SK-N-SH treated with all-trans-retinoic acid at 6 μM for 48 hours (cell line): ENCODE results near the gene WIPF1.

Experiments
- BACH2 ChIP-seq: fragments of 250-450 bp; sonication (Bioruptor Pico); IDR thresholded peaks from 2 replicates; pipeline ENCODE4 v1.9.0; 2021; ENCODE audit warnings: mild to moderate bottlenecking, borderline replicate concordance
- ESRRG ChIP-seq: fragments of 250-450 bp; sonication (Bioruptor Pico); IDR thresholded peaks from 2 replicates; pipeline ENCODE4 v1.6.1; 2021; ENCODE audit warnings: mild to moderate bottlenecking
- GLIS3 ChIP-seq: fragments of 250-450 bp; sonication (Bioruptor Pico); IDR thresholded peaks from 2 replicates; pipeline ENCODE4 v1.5.0; 2020; ENCODE audit warnings: mild to moderate bottlenecking, moderate library complexity
- PPARA ChIP-seq: fragments of 250-450 bp; sonication (Bioruptor Pico); IDR thresholded peaks from 2 replicates; pipeline ENCODE4 v1.5.0; 2020; ENCODE audit warnings: mild to moderate bottlenecking, borderline replicate concordance
- ZC3H10 ChIP-seq: fragments of 250-450 bp; sonication (Bioruptor Pico); IDR thresholded peaks from 2 replicates; pipeline ENCODE4 v1.5.1; 2021; ENCODE audit warnings: mild to moderate bottlenecking, moderate library complexity
- ZNF565 ChIP-seq: fragments of 450-650 bp; formaldehyde crosslinking; conservative IDR thresholded peaks from 2 replicates; pipeline ENCODE4 v1.5.0; 2020; ENCODE audit warnings: low read depth, mild to moderate bottlenecking, moderate library complexity
- ZNF8 ChIP-seq: fragments of 450-650 bp; formaldehyde crosslinking; IDR thresholded peaks from 2 replicates; pipeline ENCODE4 v1.5.0; 2020; ENCODE audit warnings: mild to moderate bottlenecking, moderate library complexity

DNA sequence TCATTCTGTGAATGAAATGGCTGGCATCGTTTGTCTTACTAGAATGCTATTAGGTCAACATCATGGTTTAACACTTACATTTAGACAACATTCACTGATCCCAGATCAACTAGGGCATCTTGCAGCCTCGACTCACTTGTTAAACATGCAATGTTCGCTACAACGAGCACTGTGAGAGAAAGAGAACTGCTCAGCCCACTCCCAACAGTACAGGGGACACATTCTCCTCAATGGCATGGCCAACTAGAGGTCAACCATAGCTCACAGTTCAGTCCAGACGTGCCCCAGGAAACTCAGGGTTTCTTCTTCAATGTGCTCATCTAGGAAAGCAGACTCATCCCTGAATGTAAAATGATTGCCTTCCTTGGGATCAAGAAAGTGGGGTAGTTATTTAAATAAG, 5.9 kb downstream of the WIPF1 start:
- TF ChIP-seq ZNF8 (CRISPR knock-in tag), result no peak
- no peak for TF ChIP-seq BACH2 (CRISPR knock-in tag)
- TF ChIP-seq ZC3H10 (CRISPR knock-in tag), result no peak
- no peak for TF ChIP-seq GLIS3 (CRISPR knock-in tag)
- TF ChIP-seq PPARA (CRISPR knock-in tag), result no peak
- no peak for TF ChIP-seq ZNF565
- no peak for TF ChIP-seq ESRRG (CRISPR knock-in tag)
